HG03135 (cell line): ENCODE results near the gene JPH2.

Source experiments
- ATAC-seq: cut with Tn5 transposase; IDR thresholded peaks from one replicate; pipeline ENCODE4 v1.9.1; 2021; ENCODE audit warnings: mild to moderate bottlenecking, moderate library complexity; ENCODE audit not compliant: unreplicated experiment

JPH2 gene

GRCh38 chr20:44187772-44188709 is 1.1 kb upstream of the JPH2 start:
- no peak for ATAC-seq

GRCh38 chr20:44186674-44187053 is 324 bp downstream of the JPH2 start:
- no peak for ATAC-seq

GRCh38 chr20:44186201-44186600 is 787 bp downstream of the JPH2 start:
- ATAC-seq = no peak

GRCh38 chr20:44185574-44185973 is 1.4 kb downstream of the JPH2 start:
- no peak for ATAC-seq

GRCh38 chr20:44183282-44183681 is 3.7 kb downstream of the JPH2 start:
- no peak for ATAC-seq

GRCh38 chr20:44182863-44183262 is 4.1 kb downstream of the JPH2 start:
- ATAC-seq = no peak

GRCh38 chr20:44182135-44182765 is 4.7 kb downstream of the JPH2 start:
- ATAC-seq = no peak

- ATAC-seq = no peak
Observed at GRCh38 chr20:44181611-44182010, 5.4 kb downstream of the JPH2 start.

GRCh38 chr20:44180814-44181213 is 6.2 kb downstream of the JPH2 start:
- ATAC-seq = no peak

GRCh38 chr20:44176833-44177534 is 10.0 kb downstream of the JPH2 start:
- no peak for ATAC-seq

- ATAC-seq = no peak
Observed at GRCh38 chr20:44174996-44175765, 11.8 kb downstream of the JPH2 start.

GRCh38 chr20:44173846-44174245 is 13.1 kb downstream of the JPH2 start:
- ATAC-seq = no peak

GRCh38 chr20:44173116-44173515 is 13.9 kb downstream of the JPH2 start:
- ATAC-seq = no peak

GRCh38 chr20:44172572-44172950 is 14.4 kb downstream of the JPH2 start:
- no peak for ATAC-seq

GRCh38 chr20:44171775-44172571 is 15.0 kb downstream of the JPH2 start:
- ATAC-seq = no peak

- no peak for ATAC-seq
Observed at GRCh38 chr20:44170816-44171410, 16.1 kb downstream of the JPH2 start.

- no peak for ATAC-seq
Observed at GRCh38 chr20:44167736-44168135, 19.3 kb downstream of the JPH2 start.

- no peak for ATAC-seq
Observed at GRCh38 chr20:44166477-44166876, 20.5 kb downstream of the JPH2 start.

- no peak for ATAC-seq
Observed at GRCh38 chr20:44166008-44166407, 21.0 kb downstream of the JPH2 start.

- ATAC-seq = no peak
Observed at GRCh38 chr20:44160133-44160532, 26.9 kb downstream of the JPH2 start.
